Occipital lobe (tissue), 2 donors: ENCODE measurements around the gene NDRG2. TPM values are rescaled to one million over a fixed set of nuclear protein-coding genes. Genes with fewer than 3 reads are reported as not detected.
A peak's percentile ranks its signal among the peaks of the same experiment; 100 is the strongest.

Experiments used
- DNase-seq: peaks from one replicate; lab custom pipeline; 2025; lab: John Stamatoyannopoulos, UW
- total RNA-seq: library from RNA; depleted of rRNA; stranded (reverse); fragments of >200 nt; gene quantifications from one replicate; pipeline ENCODE4 v1.2.3, GENCODE V29; 2014

The NDRG2 gene
- 68.5 TPM for total RNA-seq

GRCh38 chr14:21024585-21025370, at the start of gene NDRG2:
NDRG2 (minus strand) TSS chr14:21025061; CDS start chr14:21023315, 1,746 bp downstream.
- peak; percentile 66 for DNase-seq

GRCh38 chr14:21073921-21074320, 49.1 kb upstream of the NDRG2 start:
- DNase-seq: no peak

- no peak for DNase-seq
These were observed 48.0 kb upstream of the NDRG2 start for GRCh38 chr14:21072781-21073339.

- no peak for DNase-seq
These were observed 47.2 kb upstream of the NDRG2 start for GRCh38 chr14:21072031-21072473.

GRCh38 chr14:21071225-21072030, 46.6 kb upstream of the NDRG2 start:
- DNase-seq: peak; percentile 63

- DNase-seq: no peak
These were observed 45.9 kb upstream of the NDRG2 start for GRCh38 chr14:21070610-21071224.

GRCh38 chr14:21070083-21070609, 45.3 kb upstream of the NDRG2 start, which contains the start of gene ARHGEF40:
ARHGEF40 (plus strand) TSS chr14:21070304; CDS start chr14:21070397, 93 bp downstream.
- DNase-seq: peak; percentile 42

- DNase-seq: peak; percentile 38
These were observed 44.7 kb upstream of the NDRG2 start for GRCh38 chr14:21069388-21070082.

GRCh38 chr14:21068521-21069387, 43.9 kb upstream of the NDRG2 start:
- DNase-seq: peak; percentile 14

GRCh38 chr14:21066882-21067502, 42.1 kb upstream of the NDRG2 start:
- no peak for DNase-seq

- DNase-seq: no peak
These were observed 38.6 kb upstream of the NDRG2 start for GRCh38 chr14:21063479-21063878.

- DNase-seq: no peak
These were observed 36.4 kb upstream of the NDRG2 start for GRCh38 chr14:21061347-21061668.

GRCh38 chr14:21060614-21061346, 35.9 kb upstream of the NDRG2 start:
- DNase-seq: no peak

GRCh38 chr14:21059842-21060613, 35.2 kb upstream of the NDRG2 start:
- DNase-seq: no peak

GRCh38 chr14:21058903-21059302, 34.0 kb upstream of the NDRG2 start:
- no peak for DNase-seq

GRCh38 chr14:21057803-21058675, 33.2 kb upstream of the NDRG2 start, which contains the start of gene RNASE8:
RNASE8 (plus strand) TSS chr14:21057822; CDS start chr14:21057893, 71 bp downstream.
- DNase-seq: no peak
